Panc1 (cell line): ENCODE measurements around the gene PRKG1. TPM values are rescaled to one million over a fixed set of nuclear protein-coding genes. Genes with fewer than 3 reads are reported as not detected.

ENCODE experiments used
- ATAC-seq: fragments of 200-7000 bp; cut with Tn5 transposase; 2 replicates; pipeline ENCODE4 v1.9.1; 2020; ENCODE audit warnings: mild to moderate bottlenecking, moderate library complexity
- BruUV-seq: library from RNA; stranded (reverse); fragments of 400-500 nt; replicated peaks from 2 replicates; lab custom pipeline; 2021; lab: Mats Ljungman, UMichigan
- CTCF ChIA-PET: fragments of 300-600 bp; sonication (Branson Sonifier 250); formaldehyde crosslinking; loops from one replicate; lab custom pipeline; 2022; ENCODE audit warnings: antibody characterized with exemption; lab: Charles Lee
- POLR2A ChIA-PET: fragments of 300-600 bp; sonication (Branson Sonifier 250); formaldehyde crosslinking; loops from one replicate; lab custom pipeline; 2022; ENCODE audit warnings: antibody characterized with exemption; lab: Charles Lee
- DNase-seq: peaks from one replicate; pipeline ENCODE4 v3.0.0-alpha.2; 2010; ENCODE audit warnings: low read depth, low spot score
- H3K27ac ChIP-seq: 2 replicates; pipeline ENCODE4 v1.5.1; 2011; ENCODE audit warnings: mild to moderate bottlenecking, low read length, inconsistent platforms
- H3K27me3 ChIP-seq: fragments of 200-500 bp; sonication (Bioruptor generic); 2 replicates; pipeline ENCODE4 v1.6.0; 2014; ENCODE audit warnings: low read length, inconsistent platforms; ENCODE audit not compliant: control insufficient read depth, insufficient read depth
- H3K36me3 ChIP-seq: fragments of 200-500 bp; sonication (Bioruptor generic); 2 replicates; pipeline ENCODE4 v1.5.1; 2014; ENCODE audit warnings: inconsistent platforms, mild to moderate bottlenecking, low read length, moderate library complexity; ENCODE audit not compliant: control insufficient read depth, insufficient read depth
- H3K4me1 ChIP-seq: 2 replicates; pipeline ENCODE4 v1.5.1; 2011; ENCODE audit warnings: inconsistent platforms, mild to moderate bottlenecking, low read length, moderate library complexity; ENCODE audit not compliant: control insufficient read depth, insufficient read depth
- H3K4me3 ChIP-seq, 2 experiments: 2 replicates each; pipeline ENCODE4 v1.5.1; 2011 to 2012; ENCODE audit warnings: low read depth in 2 of 2, low read length in 2 of 2, mild to moderate bottlenecking in 2 of 2, inconsistent platforms in 1 of 2, moderate library complexity in 1 of 2
- H3K9me3 ChIP-seq: fragments of 200-500 bp; sonication (Bioruptor generic); 2 replicates; pipeline ENCODE4 v1.5.1; 2014; ENCODE audit warnings: low read depth, mild to moderate bottlenecking, inconsistent platforms, low read length, moderate library complexity; ENCODE audit not compliant: control insufficient read depth, insufficient read depth
- POLR2AphosphoS5 ChIP-seq: IDR thresholded peaks from 2 replicates; pipeline ENCODE4 v1.6.1; 2012; ENCODE audit warnings: mild to moderate bottlenecking, low read depth, low read length, moderate library complexity
- SIN3A ChIP-seq: IDR thresholded peaks from 2 replicates; pipeline ENCODE4 v1.6.1; 2012; ENCODE audit warnings: low read depth, mild to moderate bottlenecking, low read length, moderate library complexity, borderline replicate concordance; ENCODE audit not compliant: insufficient read depth
- TCF7L2 ChIP-seq: IDR thresholded peaks from 2 replicates; pipeline ENCODE4 v1.6.1; 2011; ENCODE audit warnings: mild to moderate bottlenecking, low read depth, low read length, inconsistent platforms
- in situ Hi-C: cut with HindIII; loops from 2 replicates; pipeline ENCODE4 v1.10.0; 2016; ENCODE audit warnings: low sequenced_read_pairs, low pct_unique_long_range_greater_than_20kb
- intact Hi-C: fragments of 100-400 bp; cut with micrococcal nuclease; formaldehyde crosslinking; loops from one replicate; pipeline ENCODE4 v1.10.0; 2022; ENCODE audit not compliant: unreplicated experiment
- total RNA-seq: library from RNA; stranded (reverse); gene quantifications from one replicate; pipeline ENCODE4 v1.2.1, GENCODE V29; 2021; ENCODE audit not compliant: unreplicated experiment
- TF ChIP-seq, protein P1 (sequence below): fragments of 450-650 bp; IDR thresholded peaks from 2 replicates; pipeline ENCODE4 v1.5.1; 2017; ENCODE audit warnings: mild to moderate bottlenecking
- TF ChIP-seq, protein P2 (sequence below), 2 experiments: IDR thresholded peaks; 2 replicates each; pipeline ENCODE4 v1.6.1; 2011 to 2012; ENCODE audit warnings: low read depth in 2 of 2, control low read depth in 1 of 2, low read length in 1 of 2, mild to moderate bottlenecking in 1 of 2, moderate library complexity in 1 of 2; ENCODE audit not compliant: insufficient read depth in 1 of 2

The PRKG1 gene
- total RNA-seq, 1 experiment from 2014 or later, result 0.92 TPM

DNA sequence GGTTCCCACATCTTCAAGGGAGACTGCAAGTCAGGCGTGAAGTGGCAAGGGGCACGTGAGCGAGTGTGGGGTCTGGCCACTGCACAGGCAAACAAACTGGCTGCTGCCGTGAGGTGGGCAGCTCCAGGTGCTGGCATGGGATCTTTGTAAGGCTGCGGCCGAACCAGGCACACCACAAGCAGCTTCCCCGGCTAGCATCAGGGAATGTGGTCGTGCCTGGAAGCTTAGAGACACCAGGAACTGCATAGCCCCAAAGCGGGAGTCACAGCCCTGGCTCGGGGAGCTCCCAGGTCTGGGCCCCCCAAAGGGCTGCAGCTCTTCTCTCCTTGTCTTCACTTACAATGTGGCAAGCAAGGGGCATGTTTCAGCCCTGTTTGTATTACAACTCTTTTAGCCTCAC lies 988.9 kb downstream of the PRKG1 start:
- no peaks in the 10 kb centered on the region for H3K36me3 ChIP-seq
- no peak overlapping the region for H3K4me3 ChIP-seq
- no peak overlapping the region for H3K27ac ChIP-seq
- ATAC-seq, result no peak
- CTCF ChIA-PET, result no interaction called here
- H3K27me3 ChIP-seq, result no peaks in the 10 kb centered on the region
- H3K4me1 ChIP-seq, result no peaks in the 10 kb centered on the region
- intact Hi-C loops (no loop called here), in situ Hi-C loops (no loop called here)
- DNase-seq, result no peak
- no peak for TF ChIP-seq SIN3A
- TF ChIP-seq TCF7L2, result no peak
- TF ChIP-seq POLR2AphosphoS5, result no peak
- TF ChIP-seq, protein P1, sequence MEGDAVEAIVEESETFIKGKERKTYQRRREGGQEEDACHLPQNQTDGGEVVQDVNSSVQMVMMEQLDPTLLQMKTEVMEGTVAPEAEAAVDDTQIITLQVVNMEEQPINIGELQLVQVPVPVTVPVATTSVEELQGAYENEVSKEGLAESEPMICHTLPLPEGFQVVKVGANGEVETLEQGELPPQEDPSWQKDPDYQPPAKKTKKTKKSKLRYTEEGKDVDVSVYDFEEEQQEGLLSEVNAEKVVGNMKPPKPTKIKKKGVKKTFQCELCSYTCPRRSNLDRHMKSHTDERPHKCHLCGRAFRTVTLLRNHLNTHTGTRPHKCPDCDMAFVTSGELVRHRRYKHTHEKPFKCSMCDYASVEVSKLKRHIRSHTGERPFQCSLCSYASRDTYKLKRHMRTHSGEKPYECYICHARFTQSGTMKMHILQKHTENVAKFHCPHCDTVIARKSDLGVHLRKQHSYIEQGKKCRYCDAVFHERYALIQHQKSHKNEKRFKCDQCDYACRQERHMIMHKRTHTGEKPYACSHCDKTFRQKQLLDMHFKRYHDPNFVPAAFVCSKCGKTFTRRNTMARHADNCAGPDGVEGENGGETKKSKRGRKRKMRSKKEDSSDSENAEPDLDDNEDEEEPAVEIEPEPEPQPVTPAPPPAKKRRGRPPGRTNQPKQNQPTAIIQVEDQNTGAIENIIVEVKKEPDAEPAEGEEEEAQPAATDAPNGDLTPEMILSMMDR, result no peak
- TF ChIP-seq, protein P2, sequence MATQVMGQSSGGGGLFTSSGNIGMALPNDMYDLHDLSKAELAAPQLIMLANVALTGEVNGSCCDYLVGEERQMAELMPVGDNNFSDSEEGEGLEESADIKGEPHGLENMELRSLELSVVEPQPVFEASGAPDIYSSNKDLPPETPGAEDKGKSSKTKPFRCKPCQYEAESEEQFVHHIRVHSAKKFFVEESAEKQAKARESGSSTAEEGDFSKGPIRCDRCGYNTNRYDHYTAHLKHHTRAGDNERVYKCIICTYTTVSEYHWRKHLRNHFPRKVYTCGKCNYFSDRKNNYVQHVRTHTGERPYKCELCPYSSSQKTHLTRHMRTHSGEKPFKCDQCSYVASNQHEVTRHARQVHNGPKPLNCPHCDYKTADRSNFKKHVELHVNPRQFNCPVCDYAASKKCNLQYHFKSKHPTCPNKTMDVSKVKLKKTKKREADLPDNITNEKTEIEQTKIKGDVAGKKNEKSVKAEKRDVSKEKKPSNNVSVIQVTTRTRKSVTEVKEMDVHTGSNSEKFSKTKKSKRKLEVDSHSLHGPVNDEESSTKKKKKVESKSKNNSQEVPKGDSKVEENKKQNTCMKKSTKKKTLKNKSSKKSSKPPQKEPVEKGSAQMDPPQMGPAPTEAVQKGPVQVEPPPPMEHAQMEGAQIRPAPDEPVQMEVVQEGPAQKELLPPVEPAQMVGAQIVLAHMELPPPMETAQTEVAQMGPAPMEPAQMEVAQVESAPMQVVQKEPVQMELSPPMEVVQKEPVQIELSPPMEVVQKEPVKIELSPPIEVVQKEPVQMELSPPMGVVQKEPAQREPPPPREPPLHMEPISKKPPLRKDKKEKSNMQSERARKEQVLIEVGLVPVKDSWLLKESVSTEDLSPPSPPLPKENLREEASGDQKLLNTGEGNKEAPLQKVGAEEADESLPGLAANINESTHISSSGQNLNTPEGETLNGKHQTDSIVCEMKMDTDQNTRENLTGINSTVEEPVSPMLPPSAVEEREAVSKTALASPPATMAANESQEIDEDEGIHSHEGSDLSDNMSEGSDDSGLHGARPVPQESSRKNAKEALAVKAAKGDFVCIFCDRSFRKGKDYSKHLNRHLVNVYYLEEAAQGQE (IDR thresholded peaks at IDR 0.05; ENCODE audit: insufficient read depth in 1 of 2, low read depth in 2 of 2, low read length in 1 of 2), result no peak
- no TSS peak for BruUV-seq
- H3K9me3 ChIP-seq, result no peaks in the 10 kb centered on the region
- POLR2A ChIA-PET, result no interaction called here

DNA sequence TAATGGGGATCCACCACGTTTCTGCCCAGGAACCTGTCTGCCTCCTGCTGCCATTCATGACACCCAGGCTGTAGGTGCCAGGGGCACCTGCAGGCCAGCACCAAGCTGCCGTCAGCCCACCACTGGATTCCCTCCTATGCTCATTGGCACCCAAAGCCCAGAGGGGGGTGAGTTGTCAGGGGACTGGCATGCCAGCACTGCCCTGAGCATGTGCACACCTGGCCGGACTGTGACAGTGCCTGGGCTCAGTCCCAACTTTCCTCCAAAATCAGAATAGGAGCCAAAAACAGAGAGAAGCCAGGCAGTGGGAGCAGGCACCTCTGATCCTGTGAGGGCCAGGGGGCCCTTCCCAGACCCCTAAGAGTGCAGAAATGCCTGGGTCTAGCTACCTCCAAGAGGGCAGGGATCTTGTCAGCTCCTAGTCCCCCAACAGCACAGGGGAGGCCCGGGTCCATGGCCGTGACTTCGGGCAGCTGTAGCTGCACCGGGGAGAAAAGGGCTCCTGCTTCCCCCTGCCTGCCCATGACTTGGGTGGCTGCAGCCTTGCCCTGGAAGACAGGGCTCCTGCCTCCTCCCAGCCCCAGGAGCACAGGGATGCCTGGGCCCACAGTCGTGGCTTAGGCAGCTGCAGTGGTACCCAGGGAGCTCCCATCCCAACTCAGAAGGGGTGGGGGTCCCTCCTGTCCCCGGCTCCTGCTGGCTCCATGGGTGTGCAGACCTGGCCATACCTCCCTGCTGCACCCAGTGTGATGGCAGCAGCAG lies 990.0 kb downstream of the PRKG1 start:
- Histone ChIP-seq H3K4me1 (no peaks in the 10 kb centered on the region), H3K27me3 (no peaks in the 10 kb centered on the region), H3K4me3 (no peak overlapping the region), H3K9me3 (no peaks in the 10 kb centered on the region), H3K36me3 (no peaks in the 10 kb centered on the region), H3K27ac (no peak overlapping the region)
- ChIA-PET CTCF (no interaction called here), POLR2A (no interaction called here)
- no peak for DNase-seq
- intact Hi-C loops, result no loop called here
- no peak for ATAC-seq
- TF ChIP-seq SIN3A (no peak), POLR2AphosphoS5 (no peak), TCF7L2 (no peak)
- TF ChIP-seq, protein P1, result no peak
- TF ChIP-seq, protein P2 (IDR thresholded peaks at IDR 0.05; ENCODE audit: insufficient read depth in 1 of 2, low read depth in 2 of 2, low read length in 1 of 2), result no peak
- in situ Hi-C loops, result no loop called here
- BruUV-seq, result no TSS peak
